ENCODE results near the gene CACNA2D4. TPM values are rescaled to one million over a fixed set of nuclear protein-coding genes. Genes with fewer than 3 reads are reported as not detected.

The CACNA2D4 gene
- polyA plus RNA-seq, 2 donors = 0.84 to 0.89 TPM

- H3K36me3 ChIP-seq (ENCODE audit: control insufficient read depth in 2 of 2, insufficient read depth in 2 of 2, low read length in 1 of 2) = no peaks in the 10 kb centered on the region
- H3K4me1 ChIP-seq (ENCODE audit: control insufficient read depth in 2 of 2, insufficient read depth in 2 of 2, low read length in 1 of 2) = no peaks in the 10 kb centered on the region
- WGBS, 2 donors = 85 to 86% methylated on average over 16 of the region's 16 CpGs
- no peak overlapping the region for H3K4me3 ChIP-seq (ENCODE audit: low read depth in 1 of 2, low read length in 2 of 2)
- peaks cover 0 to 2% of the 10 kb centered on the region in 2 donors for H3K27me3 ChIP-seq (ENCODE audit: control insufficient read depth in 1 of 2, insufficient read depth in 2 of 2, low read length in 2 of 2)
- H3K9me3 ChIP-seq (ENCODE audit: control insufficient read depth in 2 of 2, insufficient read depth in 1 of 2, low read depth in 1 of 2, low read length in 1 of 2) = no peaks in the 10 kb centered on the region
- no peak overlapping the region for H3K27ac ChIP-seq (ENCODE audit: low read depth in 2 of 2, low read length in 1 of 2)
Measured at GRCh38 chr12:1863823-1864222, 54.6 kb downstream of the CACNA2D4 start.

GRCh38 chr12:1862973-1863372, 55.5 kb downstream of the CACNA2D4 start:
- Histone ChIP-seq H3K9me3 (ENCODE audit: control insufficient read depth in 2 of 2, insufficient read depth in 1 of 2, low read depth in 1 of 2, low read length in 1 of 2) (no peaks in the 10 kb centered on the region), H3K4me1 (ENCODE audit: control insufficient read depth in 2 of 2, insufficient read depth in 2 of 2, low read length in 1 of 2) (no peaks in the 10 kb centered on the region), H3K27ac (ENCODE audit: low read depth in 2 of 2, low read length in 1 of 2) (no peak overlapping the region), H3K4me3 (ENCODE audit: low read depth in 1 of 2, low read length in 2 of 2) (no peak overlapping the region), H3K27me3 (ENCODE audit: control insufficient read depth in 1 of 2, insufficient read depth in 2 of 2, low read length in 2 of 2) (peaks cover 0 to 2% of the 10 kb centered on the region in 2 donors), H3K36me3 (ENCODE audit: control insufficient read depth in 2 of 2, insufficient read depth in 2 of 2, low read length in 1 of 2) (no peaks in the 10 kb centered on the region)

- H3K4me1 ChIP-seq (ENCODE audit: control insufficient read depth in 2 of 2, insufficient read depth in 2 of 2, low read length in 1 of 2) = no peaks in the 10 kb centered on the region
- H3K27me3 ChIP-seq (ENCODE audit: control insufficient read depth in 1 of 2, insufficient read depth in 2 of 2, low read length in 2 of 2) = no peaks in the 10 kb centered on the region
- H3K27ac ChIP-seq (ENCODE audit: low read depth in 2 of 2, low read length in 1 of 2) = no peak overlapping the region
- 72 to 76% methylated on average over 7 of the region's 7 CpGs for WGBS, 2 donors
- H3K9me3 ChIP-seq (ENCODE audit: control insufficient read depth in 2 of 2, insufficient read depth in 1 of 2, low read depth in 1 of 2, low read length in 1 of 2) = peaks cover 5 to 7% of the 10 kb centered on the region in 2 donors
- H3K36me3 ChIP-seq (ENCODE audit: control insufficient read depth in 2 of 2, insufficient read depth in 2 of 2, low read length in 1 of 2) = no peaks in the 10 kb centered on the region
- H3K4me3 ChIP-seq (ENCODE audit: low read depth in 1 of 2, low read length in 2 of 2) = no peak overlapping the region
Measured at GRCh38 chr12:1859643-1860042, 58.8 kb downstream of the CACNA2D4 start.

- WGBS, 2 donors = 86 to 87% methylated on average over 11 of the region's 11 CpGs
- no peak overlapping the region for H3K27ac ChIP-seq (ENCODE audit: low read depth in 2 of 2, low read length in 1 of 2)
- H3K27me3 ChIP-seq (ENCODE audit: control insufficient read depth in 1 of 2, insufficient read depth in 2 of 2, low read length in 2 of 2) = no peaks in the 10 kb centered on the region
- no peak overlapping the region for H3K4me3 ChIP-seq (ENCODE audit: low read depth in 1 of 2, low read length in 2 of 2)
- peaks cover 5 to 10% of the 10 kb centered on the region in 2 donors for H3K9me3 ChIP-seq (ENCODE audit: control insufficient read depth in 2 of 2, insufficient read depth in 1 of 2, low read depth in 1 of 2, low read length in 1 of 2)
- H3K4me1 ChIP-seq (ENCODE audit: control insufficient read depth in 2 of 2, insufficient read depth in 2 of 2, low read length in 1 of 2) = no peaks in the 10 kb centered on the region
- H3K36me3 ChIP-seq (ENCODE audit: control insufficient read depth in 2 of 2, insufficient read depth in 2 of 2, low read length in 1 of 2) = no peaks in the 10 kb centered on the region
Measured at GRCh38 chr12:1858456-1858855, 60.0 kb downstream of the CACNA2D4 start.

GRCh38 chr12:1857821-1858220, 60.6 kb downstream of the CACNA2D4 start:
- 84 to 86% methylated on average over 7 of the region's 7 CpGs for WGBS, 2 donors
- Histone ChIP-seq H3K27me3 (ENCODE audit: control insufficient read depth in 1 of 2, insufficient read depth in 2 of 2, low read length in 2 of 2) (no peaks in the 10 kb centered on the region), H3K9me3 (ENCODE audit: control insufficient read depth in 2 of 2, insufficient read depth in 1 of 2, low read depth in 1 of 2, low read length in 1 of 2) (peaks cover 5 to 10% of the 10 kb centered on the region in 2 donors), H3K4me1 (ENCODE audit: control insufficient read depth in 2 of 2, insufficient read depth in 2 of 2, low read length in 1 of 2) (no peaks in the 10 kb centered on the region), H3K36me3 (ENCODE audit: control insufficient read depth in 2 of 2, insufficient read depth in 2 of 2, low read length in 1 of 2) (no peaks in the 10 kb centered on the region), H3K27ac (ENCODE audit: low read depth in 2 of 2, low read length in 1 of 2) (no peak overlapping the region), H3K4me3 (ENCODE audit: low read depth in 1 of 2, low read length in 2 of 2) (no peak overlapping the region)

- Histone ChIP-seq H3K36me3 (ENCODE audit: control insufficient read depth in 2 of 2, insufficient read depth in 2 of 2, low read length in 1 of 2) (no peaks in the 10 kb centered on the region), H3K4me3 (ENCODE audit: low read depth in 1 of 2, low read length in 2 of 2) (no peak overlapping the region), H3K27ac (ENCODE audit: low read depth in 2 of 2, low read length in 1 of 2) (no peak overlapping the region), H3K4me1 (ENCODE audit: control insufficient read depth in 2 of 2, insufficient read depth in 2 of 2, low read length in 1 of 2) (no peaks in the 10 kb centered on the region), H3K9me3 (ENCODE audit: control insufficient read depth in 2 of 2, insufficient read depth in 1 of 2, low read depth in 1 of 2, low read length in 1 of 2) (peaks cover 5 to 10% of the 10 kb centered on the region in 2 donors), H3K27me3 (ENCODE audit: control insufficient read depth in 1 of 2, insufficient read depth in 2 of 2, low read length in 2 of 2) (no peaks in the 10 kb centered on the region)
- 38 to 45% methylated on average over 2 of the region's 2 CpGs for WGBS, 2 donors
Measured at GRCh38 chr12:1857086-1857485, 61.4 kb downstream of the CACNA2D4 start.

GRCh38 chr12:1855241-1855640, 63.2 kb downstream of the CACNA2D4 start:
- WGBS, 2 donors = 69 to 70% methylated on average over 3 of the region's 3 CpGs
- no peaks in the 10 kb centered on the region for H3K27me3 ChIP-seq (ENCODE audit: control insufficient read depth in 1 of 2, insufficient read depth in 2 of 2, low read length in 2 of 2)
- peaks cover 5 to 10% of the 10 kb centered on the region in 2 donors for H3K9me3 ChIP-seq (ENCODE audit: control insufficient read depth in 2 of 2, insufficient read depth in 1 of 2, low read depth in 1 of 2, low read length in 1 of 2)
- no peaks in the 10 kb centered on the region for H3K36me3 ChIP-seq (ENCODE audit: control insufficient read depth in 2 of 2, insufficient read depth in 2 of 2, low read length in 1 of 2)
- no peaks in the 10 kb centered on the region for H3K4me1 ChIP-seq (ENCODE audit: control insufficient read depth in 2 of 2, insufficient read depth in 2 of 2, low read length in 1 of 2)
- H3K4me3 ChIP-seq (ENCODE audit: low read depth in 1 of 2, low read length in 2 of 2) = no peak overlapping the region
- H3K27ac ChIP-seq (ENCODE audit: low read depth in 2 of 2, low read length in 1 of 2) = no peak overlapping the region

- Histone ChIP-seq H3K9me3 (ENCODE audit: control insufficient read depth in 2 of 2, insufficient read depth in 1 of 2, low read depth in 1 of 2, low read length in 1 of 2) (peaks cover 5 to 10% of the 10 kb centered on the region in 2 donors), H3K36me3 (ENCODE audit: control insufficient read depth in 2 of 2, insufficient read depth in 2 of 2, low read length in 1 of 2) (no peaks in the 10 kb centered on the region), H3K27ac (ENCODE audit: low read depth in 2 of 2, low read length in 1 of 2) (no peak overlapping the region), H3K27me3 (ENCODE audit: control insufficient read depth in 1 of 2, insufficient read depth in 2 of 2, low read length in 2 of 2) (no peaks in the 10 kb centered on the region), H3K4me3 (ENCODE audit: low read depth in 1 of 2, low read length in 2 of 2) (no peak overlapping the region), H3K4me1 (ENCODE audit: control insufficient read depth in 2 of 2, insufficient read depth in 2 of 2, low read length in 1 of 2) (no peaks in the 10 kb centered on the region)
- WGBS, 2 donors = 85 to 88% methylated on average over 8 of the region's 8 CpGs
Measured at GRCh38 chr12:1853716-1854115, 64.7 kb downstream of the CACNA2D4 start.

GRCh38 chr12:1852076-1852475, 66.4 kb downstream of the CACNA2D4 start:
- H3K9me3 ChIP-seq (ENCODE audit: control insufficient read depth in 2 of 2, insufficient read depth in 1 of 2, low read depth in 1 of 2, low read length in 1 of 2) = peaks cover 5 to 10% of the 10 kb centered on the region in 2 donors
- 86 to 89% methylated on average over 1 of the region's 1 CpG for WGBS, 2 donors
- no peak overlapping the region for H3K4me3 ChIP-seq (ENCODE audit: low read depth in 1 of 2, low read length in 2 of 2)
- no peaks in the 10 kb centered on the region for H3K36me3 ChIP-seq (ENCODE audit: control insufficient read depth in 2 of 2, insufficient read depth in 2 of 2, low read length in 1 of 2)
- H3K27me3 ChIP-seq (ENCODE audit: control insufficient read depth in 1 of 2, insufficient read depth in 2 of 2, low read length in 2 of 2) = no peaks in the 10 kb centered on the region
- no peak overlapping the region for H3K27ac ChIP-seq (ENCODE audit: low read depth in 2 of 2, low read length in 1 of 2)
- H3K4me1 ChIP-seq (ENCODE audit: control insufficient read depth in 2 of 2, insufficient read depth in 2 of 2, low read length in 1 of 2) = no peaks in the 10 kb centered on the region

- 39 to 52% methylated on average over 7 of the region's 7 CpGs for WGBS, 2 donors
Measured at GRCh38 chr12:1851151-1851701, 67.2 kb downstream of the CACNA2D4 start.

More at GRCh38 chr12:1851151-1851701, 67.2 kb downstream of the CACNA2D4 start:
- H3K4me3 ChIP-seq (ENCODE audit: low read depth in 1 of 2, low read length in 2 of 2) = no peak overlapping the region
- peaks cover 5 to 10% of the 10 kb centered on the region in 2 donors for H3K9me3 ChIP-seq (ENCODE audit: control insufficient read depth in 2 of 2, insufficient read depth in 1 of 2, low read depth in 1 of 2, low read length in 1 of 2)
- no peak overlapping the region for H3K27ac ChIP-seq (ENCODE audit: low read depth in 2 of 2, low read length in 1 of 2)
- H3K4me1 ChIP-seq (ENCODE audit: control insufficient read depth in 2 of 2, insufficient read depth in 2 of 2, low read length in 1 of 2) = no peaks in the 10 kb centered on the region
- no peaks in the 10 kb centered on the region for H3K27me3 ChIP-seq (ENCODE audit: control insufficient read depth in 1 of 2, insufficient read depth in 2 of 2, low read length in 2 of 2)
- H3K36me3 ChIP-seq (ENCODE audit: control insufficient read depth in 2 of 2, insufficient read depth in 2 of 2, low read length in 1 of 2) = no peaks in the 10 kb centered on the region

Data from esophagus (tissue), 2 donors.